GM12801 (cell line): Measurements from ENCODE around the gene SSR2.

Experiments
- TF ChIP-seq, protein P1 (sequence below): IDR thresholded peaks from one replicate; pipeline ENCODE4 v1.5.1; 2011; ENCODE audit warnings: control low read depth; ENCODE audit not compliant: insufficient read length; ENCODE audit errors: extremely low read depth

The SSR2 gene

DNA sequence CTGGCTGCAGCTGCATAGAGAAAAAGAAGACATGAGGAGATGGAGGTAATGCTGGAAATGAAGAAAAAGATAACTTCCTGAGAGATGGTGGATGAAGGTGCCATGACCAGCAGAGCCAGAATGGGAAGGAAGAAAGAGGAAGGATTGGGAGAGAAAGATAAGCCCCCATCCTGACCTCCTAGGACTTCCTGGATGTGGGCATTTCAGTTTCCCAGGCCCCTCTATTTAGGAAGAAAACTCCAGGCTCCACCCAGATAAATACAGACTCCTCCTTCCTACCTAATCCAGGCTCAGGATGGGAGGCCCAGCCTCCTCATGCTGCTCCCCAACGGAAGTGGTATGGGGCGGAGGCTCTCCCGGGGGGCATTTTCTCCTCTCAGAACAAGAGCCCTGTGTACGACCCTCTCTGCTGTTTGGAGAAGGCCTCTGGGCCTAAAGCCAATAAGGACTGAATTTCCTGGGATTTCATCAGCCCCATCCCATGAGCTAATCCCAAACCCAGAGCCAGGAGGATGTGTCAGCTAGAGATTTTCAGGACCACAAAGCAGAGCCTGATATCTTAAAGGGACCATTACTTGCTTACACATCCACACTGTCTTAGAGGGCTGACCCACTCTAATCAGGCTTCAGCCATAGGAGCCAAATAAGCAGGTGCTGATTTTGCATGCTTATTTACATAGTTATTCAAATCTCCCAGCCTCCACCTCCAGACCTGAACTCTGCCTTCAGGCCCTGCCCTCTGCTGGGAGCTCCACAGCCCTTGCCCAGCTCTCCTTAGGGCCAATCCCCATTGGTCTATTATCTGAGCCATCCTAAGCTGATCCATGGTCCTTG, 37.3 kb downstream of the SSR2 start:
- TF ChIP-seq, protein P1, sequence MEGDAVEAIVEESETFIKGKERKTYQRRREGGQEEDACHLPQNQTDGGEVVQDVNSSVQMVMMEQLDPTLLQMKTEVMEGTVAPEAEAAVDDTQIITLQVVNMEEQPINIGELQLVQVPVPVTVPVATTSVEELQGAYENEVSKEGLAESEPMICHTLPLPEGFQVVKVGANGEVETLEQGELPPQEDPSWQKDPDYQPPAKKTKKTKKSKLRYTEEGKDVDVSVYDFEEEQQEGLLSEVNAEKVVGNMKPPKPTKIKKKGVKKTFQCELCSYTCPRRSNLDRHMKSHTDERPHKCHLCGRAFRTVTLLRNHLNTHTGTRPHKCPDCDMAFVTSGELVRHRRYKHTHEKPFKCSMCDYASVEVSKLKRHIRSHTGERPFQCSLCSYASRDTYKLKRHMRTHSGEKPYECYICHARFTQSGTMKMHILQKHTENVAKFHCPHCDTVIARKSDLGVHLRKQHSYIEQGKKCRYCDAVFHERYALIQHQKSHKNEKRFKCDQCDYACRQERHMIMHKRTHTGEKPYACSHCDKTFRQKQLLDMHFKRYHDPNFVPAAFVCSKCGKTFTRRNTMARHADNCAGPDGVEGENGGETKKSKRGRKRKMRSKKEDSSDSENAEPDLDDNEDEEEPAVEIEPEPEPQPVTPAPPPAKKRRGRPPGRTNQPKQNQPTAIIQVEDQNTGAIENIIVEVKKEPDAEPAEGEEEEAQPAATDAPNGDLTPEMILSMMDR, result no peak

GRCh38 chr1:155982106-155982505, 38.6 kb downstream of the SSR2 start:
- TF ChIP-seq, protein P1, result no peak

- TF ChIP-seq, protein P1, result no peak
These were observed 39.3 kb downstream of the SSR2 start for GRCh38 chr1:155981266-155982088.

GRCh38 chr1:155979597-155980343, 41.0 kb downstream of the SSR2 start:
- TF ChIP-seq, protein P1, result no peak

DNA sequence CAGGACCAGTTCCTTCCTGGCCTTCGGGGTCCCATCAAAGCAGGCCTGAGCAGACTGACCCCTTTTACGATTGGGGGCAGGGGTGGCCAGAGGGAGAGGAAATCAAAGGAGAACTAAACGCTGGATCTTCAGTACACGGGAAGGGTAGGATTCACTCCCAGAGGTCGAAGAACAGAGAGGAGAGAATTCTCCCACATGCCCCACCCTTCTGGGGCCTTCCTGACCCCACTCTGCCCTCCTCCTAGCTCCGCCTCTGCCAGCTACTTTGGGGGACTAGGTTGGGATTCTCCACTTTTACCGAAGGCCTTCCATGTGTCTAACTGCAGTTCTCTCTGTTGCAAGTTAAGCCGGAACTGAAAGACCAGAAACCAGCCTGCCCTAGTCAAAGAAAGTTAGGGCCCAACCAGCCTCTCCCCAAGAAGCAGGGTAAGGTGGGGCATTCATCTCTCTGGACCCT, 41.8 kb downstream of the SSR2 start:
- TF ChIP-seq, protein P1, result no peak

DNA sequence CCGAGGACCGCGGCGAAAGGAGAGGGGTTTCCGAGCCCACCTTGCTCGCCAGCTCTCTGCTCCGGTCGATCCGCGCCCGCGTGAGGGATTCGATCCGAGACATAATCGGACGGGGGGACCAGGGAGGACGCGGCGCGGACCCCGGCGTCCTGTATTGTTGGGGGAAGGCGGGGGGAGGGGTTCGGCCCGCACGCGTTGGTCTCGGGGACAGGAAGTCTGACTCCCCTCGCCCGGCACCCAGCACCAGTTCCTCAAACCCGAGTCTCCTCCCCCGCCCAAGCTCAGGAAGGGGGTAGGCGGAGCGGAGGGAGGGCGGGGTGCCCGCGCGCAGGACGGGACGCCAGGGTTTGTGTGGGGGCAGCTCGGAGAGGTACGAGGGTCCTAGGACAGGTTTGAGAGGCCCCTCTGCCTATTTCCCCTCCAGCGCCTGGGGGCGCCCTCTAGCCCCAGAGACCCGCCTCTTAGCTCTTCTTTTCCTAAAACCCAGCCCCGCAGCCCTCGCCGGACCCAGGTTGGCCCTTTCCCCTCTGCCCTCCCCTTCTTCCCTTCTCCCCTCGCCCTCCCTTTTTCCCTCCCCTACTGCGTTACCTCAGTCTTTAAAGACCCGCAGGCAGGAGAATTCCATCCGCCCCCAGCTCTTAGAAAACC, 42.3 kb downstream of the SSR2 start, which contains the start of gene ARHGEF2:
TSS of gene ARHGEF2 (minus strand) at position 223 of the 648 bp plus-strand sequence. CDS start at position 103, 120 bp downstream.
- TF ChIP-seq, protein P1, result no peak
